Measurements from ENCODE around the gene SIGLEC12.

The SIGLEC12 gene

GRCh38 chr19:51547397-51548212 lies 46.0 kb upstream of the SIGLEC12 start:
- no peaks in the 10 kb centered on the region for H3K36me3 ChIP-seq (ENCODE audit: control insufficient read depth in 4 of 4, insufficient read depth in 4 of 4, low read length in 3 of 4)
- DNase-seq, result peak; percentile 80 to 95 (median 90)
- H3K27me3 ChIP-seq (replicated peaks in 2 of 5; ENCODE audit: control insufficient read depth in 4 of 5, insufficient read depth in 5 of 5, low read length in 4 of 5), result peaks cover 0 to 13% (median 8%) of the 10 kb centered on the region in 5 experiments
- H3K4me3 ChIP-seq (ENCODE audit: control insufficient read depth in 1 of 7, extremely low read depth in 1 of 7, insufficient read depth in 4 of 7, low read depth in 2 of 7, low read length in 6 of 7), result peak overlapping the region in 5 of 7 experiments; percentile 9 to 65 (median 42)
- no peaks in the 10 kb centered on the region for H3K9me3 ChIP-seq (ENCODE audit: control extremely low read depth in 1 of 5, control insufficient read depth in 4 of 5, insufficient read depth in 2 of 5, low read depth in 1 of 5, low read length in 4 of 5)
- POLR2A ChIA-PET, result interaction anchor here (0.5 to 1.2 kb wide), 3 partner anchors 17 to 124 kb away, joined by 3 to 4 read pairs (median 3); no protein-coding TSS in a partner anchor
- H3K4me1 ChIP-seq (ENCODE audit: control extremely low read depth in 1 of 4, control insufficient read depth in 4 of 4, insufficient read depth in 4 of 4, low read length in 3 of 4), result peaks cover 19 to 72% (median 62%) of the 10 kb centered on the region in 4 experiments
- CTCF ChIA-PET, result interaction anchor here (0.7 to 5.3 kb wide), 13 partner anchors 9 to 282 kb away, joined by 3 to 40 read pairs (median 3); partner anchors contain the start of gene ZNF175
- peak overlapping the region; percentile 50 to 85 for H3K27ac ChIP-seq (ENCODE audit: insufficient read depth in 1 of 2, low read depth in 1 of 2, low read length in 2 of 2, poor library complexity in 1 of 2, severe bottlenecking in 2 of 2)
- WGBS (ENCODE audit: insufficient coverage), result 16% methylated on average over 5 of the region's 7 CpGs

- no peaks in the 10 kb centered on the region for H3K36me3 ChIP-seq (ENCODE audit: control insufficient read depth in 4 of 4, insufficient read depth in 4 of 4, low read length in 3 of 4)
- DNase-seq, result peak; percentile 98 to 99 (median 99)
- H3K4me3 ChIP-seq (ENCODE audit: control insufficient read depth in 1 of 7, extremely low read depth in 1 of 7, insufficient read depth in 4 of 7, low read depth in 2 of 7, low read length in 6 of 7), result peak overlapping the region in 5 of 7 experiments; percentile 9 to 65 (median 42)
- POLR2A ChIA-PET, result interaction anchor here (0.5 to 1.2 kb wide), 5 partner anchors 19 to 1270 kb away, joined by 3 read pairs; no protein-coding TSS in a partner anchor
- H3K27ac ChIP-seq (ENCODE audit: insufficient read depth in 1 of 2, low read depth in 1 of 2, low read length in 2 of 2, poor library complexity in 1 of 2, severe bottlenecking in 2 of 2), result peak overlapping the region; percentile 50 to 85
- WGBS (ENCODE audit: insufficient coverage), result 0% methylated on average over 8 of the region's 10 CpGs
- CTCF ChIA-PET, result interaction anchor here (0.7 to 5.3 kb wide), 9 partner anchors 9 to 281 kb away, joined by 3 to 40 read pairs (median 3); partner anchors contain the start of gene ZNF175
- H3K27me3 ChIP-seq (replicated peaks in 2 of 5; ENCODE audit: control insufficient read depth in 4 of 5, insufficient read depth in 5 of 5, low read length in 4 of 5), result peaks cover 0 to 11% (median 11%) of the 10 kb centered on the region in 5 experiments
- no peaks in the 10 kb centered on the region for H3K9me3 ChIP-seq (ENCODE audit: control extremely low read depth in 1 of 5, control insufficient read depth in 4 of 5, insufficient read depth in 2 of 5, low read depth in 1 of 5, low read length in 4 of 5)
- H3K4me1 ChIP-seq (ENCODE audit: control extremely low read depth in 1 of 4, control insufficient read depth in 4 of 4, insufficient read depth in 4 of 4, low read length in 3 of 4), result peaks cover 19 to 70% (median 62%) of the 10 kb centered on the region in 4 experiments
Observed at GRCh38 chr19:51546650-51547396, 45.2 kb upstream of the SIGLEC12 start.

GRCh38 chr19:51546107-51546649 lies 44.6 kb upstream of the SIGLEC12 start:
- 69% methylated on average over 4 of the region's 5 CpGs for WGBS (ENCODE audit: insufficient coverage)
- no peaks in the 10 kb centered on the region for H3K36me3 ChIP-seq (ENCODE audit: control insufficient read depth in 4 of 4, insufficient read depth in 4 of 4, low read length in 3 of 4)
- H3K27me3 ChIP-seq (replicated peaks in 2 of 5; ENCODE audit: control insufficient read depth in 4 of 5, insufficient read depth in 5 of 5, low read length in 4 of 5), result peaks cover 0 to 11% (median 6%) of the 10 kb centered on the region in 5 experiments
- CTCF ChIA-PET, result interaction anchor here (1.3 to 5.3 kb wide), 3 partner anchors 16 to 74 kb away, joined by 3 to 40 read pairs (median 14); no protein-coding TSS in a partner anchor
- H3K4me3 ChIP-seq (ENCODE audit: control insufficient read depth in 1 of 7, extremely low read depth in 1 of 7, insufficient read depth in 4 of 7, low read depth in 2 of 7, low read length in 6 of 7), result peak overlapping the region in 4 of 7 experiments; percentile 0 to 57 (median 42)
- DNase-seq, result peak in 1 of 3 donors; percentile 53
- peaks cover 19 to 68% (median 57%) of the 10 kb centered on the region in 4 experiments for H3K4me1 ChIP-seq (ENCODE audit: control extremely low read depth in 1 of 4, control insufficient read depth in 4 of 4, insufficient read depth in 4 of 4, low read length in 3 of 4)
- POLR2A ChIA-PET, result interaction anchor here (0.6 to 1.1 kb wide), 3 partner anchors 27 to 1271 kb away, joined by 3 read pairs; no protein-coding TSS in a partner anchor
- H3K27ac ChIP-seq (ENCODE audit: insufficient read depth in 1 of 2, low read depth in 1 of 2, low read length in 2 of 2, poor library complexity in 1 of 2, severe bottlenecking in 2 of 2), result peak overlapping the region in 1 of 2 experiments; percentile 52
- H3K9me3 ChIP-seq (ENCODE audit: control extremely low read depth in 1 of 5, control insufficient read depth in 4 of 5, insufficient read depth in 2 of 5, low read depth in 1 of 5, low read length in 4 of 5), result no peaks in the 10 kb centered on the region

- Histone ChIP-seq H3K36me3 (ENCODE audit: control insufficient read depth in 4 of 4, insufficient read depth in 4 of 4, low read length in 3 of 4) (no peaks in the 10 kb centered on the region), H3K27me3 (replicated peaks in 2 of 5; ENCODE audit: control insufficient read depth in 4 of 5, insufficient read depth in 5 of 5, low read length in 4 of 5) (peaks cover 0 to 11% (median 4%) of the 10 kb centered on the region in 5 experiments), H3K4me1 (ENCODE audit: control extremely low read depth in 1 of 4, control insufficient read depth in 4 of 4, insufficient read depth in 4 of 4, low read length in 3 of 4) (peaks cover 19 to 60% (median 51%) of the 10 kb centered on the region in 4 experiments), H3K4me3 (ENCODE audit: control insufficient read depth in 1 of 7, extremely low read depth in 1 of 7, insufficient read depth in 4 of 7, low read depth in 2 of 7, low read length in 6 of 7) (no peak overlapping the region), H3K9me3 (ENCODE audit: control extremely low read depth in 1 of 5, control insufficient read depth in 4 of 5, insufficient read depth in 2 of 5, low read depth in 1 of 5, low read length in 4 of 5) (no peaks in the 10 kb centered on the region), H3K27ac (ENCODE audit: insufficient read depth in 1 of 2, low read depth in 1 of 2, low read length in 2 of 2, poor library complexity in 1 of 2, severe bottlenecking in 2 of 2) (no peak overlapping the region)
- POLR2A ChIA-PET, result no interaction called here
- CTCF ChIA-PET, result interaction anchor here (5.3 kb wide), 1 partner anchor 28 kb away, joined by 40 read pairs; no protein-coding TSS in a partner anchor
- no peak for DNase-seq
- 82% methylated on average over 6 of the region's 6 CpGs for WGBS (ENCODE audit: insufficient coverage)
Observed at GRCh38 chr19:51544038-51544437, 42.4 kb upstream of the SIGLEC12 start.

- no peak for DNase-seq
- WGBS (ENCODE audit: insufficient coverage), result 82% methylated on average over 5 of the region's 5 CpGs
- Histone ChIP-seq H3K9me3 (ENCODE audit: control extremely low read depth in 1 of 5, control insufficient read depth in 4 of 5, insufficient read depth in 2 of 5, low read depth in 1 of 5, low read length in 4 of 5) (no peaks in the 10 kb centered on the region), H3K36me3 (ENCODE audit: control insufficient read depth in 4 of 4, insufficient read depth in 4 of 4, low read length in 3 of 4) (no peaks in the 10 kb centered on the region), H3K27me3 (replicated peaks in 2 of 5; ENCODE audit: control insufficient read depth in 4 of 5, insufficient read depth in 5 of 5, low read length in 4 of 5) (peaks cover 0 to 20% (median 5%) of the 10 kb centered on the region in 5 experiments), H3K4me3 (ENCODE audit: control insufficient read depth in 1 of 7, extremely low read depth in 1 of 7, insufficient read depth in 4 of 7, low read depth in 2 of 7, low read length in 6 of 7) (no peak overlapping the region), H3K27ac (ENCODE audit: insufficient read depth in 1 of 2, low read depth in 1 of 2, low read length in 2 of 2, poor library complexity in 1 of 2, severe bottlenecking in 2 of 2) (no peak overlapping the region), H3K4me1 (ENCODE audit: control extremely low read depth in 1 of 4, control insufficient read depth in 4 of 4, insufficient read depth in 4 of 4, low read length in 3 of 4) (peaks cover 15 to 46% (median 37%) of the 10 kb centered on the region in 4 experiments)
- ChIA-PET CTCF (no interaction called here), POLR2A (no interaction called here)
Observed at GRCh38 chr19:51542699-51543098, 41.1 kb upstream of the SIGLEC12 start.

- 81% methylated on average over 8 of the region's 10 CpGs for WGBS (ENCODE audit: insufficient coverage)
- Histone ChIP-seq H3K36me3 (ENCODE audit: control insufficient read depth in 4 of 4, insufficient read depth in 4 of 4, low read length in 3 of 4) (no peaks in the 10 kb centered on the region), H3K4me1 (ENCODE audit: control extremely low read depth in 1 of 4, control insufficient read depth in 4 of 4, insufficient read depth in 4 of 4, low read length in 3 of 4) (peaks cover 6 to 36% (median 27%) of the 10 kb centered on the region in 4 experiments), H3K4me3 (ENCODE audit: control insufficient read depth in 1 of 7, extremely low read depth in 1 of 7, insufficient read depth in 4 of 7, low read depth in 2 of 7, low read length in 6 of 7) (no peak overlapping the region), H3K27ac (ENCODE audit: insufficient read depth in 1 of 2, low read depth in 1 of 2, low read length in 2 of 2, poor library complexity in 1 of 2, severe bottlenecking in 2 of 2) (peak overlapping the region in 1 of 2 experiments; percentile 19), H3K9me3 (ENCODE audit: control extremely low read depth in 1 of 5, control insufficient read depth in 4 of 5, insufficient read depth in 2 of 5, low read depth in 1 of 5, low read length in 4 of 5) (no peaks in the 10 kb centered on the region), H3K27me3 (replicated peaks in 2 of 5; ENCODE audit: control insufficient read depth in 4 of 5, insufficient read depth in 5 of 5, low read length in 4 of 5) (peaks cover 0 to 23% (median 5%) of the 10 kb centered on the region in 5 experiments)
- DNase-seq, result no peak
- CTCF ChIA-PET, result no interaction called here
- POLR2A ChIA-PET, result no interaction called here
Observed at GRCh38 chr19:51541458-51542357, 40.1 kb upstream of the SIGLEC12 start.

Measured in common myeloid progenitor, CD34-positive (primary cell).